DMS79 treated with DMSO at 0.1 percent for 48 hours (cell line): ENCODE data around the gene LRRC51.

Experiments used
- DNase-seq: peaks from one replicate; lab custom pipeline; 2025; lab: John Stamatoyannopoulos, UW

The LRRC51 gene

DNA sequence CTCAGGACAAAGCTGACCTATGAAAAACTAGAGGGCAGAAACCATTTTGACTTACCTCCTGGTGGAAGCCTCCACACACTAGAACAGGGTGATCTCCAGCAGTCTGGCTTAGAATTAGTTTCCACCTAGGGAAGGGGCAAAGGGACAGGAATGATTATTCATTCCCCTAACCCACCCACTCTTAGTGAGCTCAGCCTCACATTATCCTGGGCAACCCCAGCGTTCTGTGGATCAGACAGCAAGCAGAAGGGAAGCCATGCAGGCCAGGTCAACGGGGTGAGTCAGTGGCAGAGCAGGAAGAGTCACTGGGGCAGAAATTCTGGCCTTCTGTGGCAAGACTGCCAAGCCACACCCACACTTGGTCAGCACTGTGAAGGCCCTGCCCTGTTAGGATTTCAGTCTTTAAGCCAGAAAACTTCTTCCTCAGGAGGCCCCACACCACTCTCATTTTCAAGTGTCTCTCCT is 10.8 kb upstream of the LRRC51 start:
- peak; percentile 26 for DNase-seq

DNA sequence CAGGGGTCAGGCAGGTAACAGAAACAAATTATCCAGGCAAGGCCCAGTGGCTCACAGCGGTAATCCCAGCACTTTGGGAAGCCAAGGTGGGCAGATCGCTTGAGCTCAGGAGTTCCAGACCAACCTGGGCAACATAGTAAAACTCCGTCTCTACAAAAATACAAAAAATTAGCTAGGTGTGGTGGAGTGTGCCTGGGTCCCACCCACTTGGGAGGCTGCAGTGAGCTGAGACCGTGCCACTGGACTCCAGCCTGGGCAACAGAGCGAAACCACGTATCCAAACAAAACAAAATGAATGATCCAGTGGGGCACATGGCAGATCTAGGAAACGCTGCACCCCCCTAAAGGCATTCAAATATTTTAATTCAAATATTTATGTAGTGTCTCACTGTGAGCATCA is 10.2 kb upstream of the LRRC51 start:
- no peak for DNase-seq

DNA sequence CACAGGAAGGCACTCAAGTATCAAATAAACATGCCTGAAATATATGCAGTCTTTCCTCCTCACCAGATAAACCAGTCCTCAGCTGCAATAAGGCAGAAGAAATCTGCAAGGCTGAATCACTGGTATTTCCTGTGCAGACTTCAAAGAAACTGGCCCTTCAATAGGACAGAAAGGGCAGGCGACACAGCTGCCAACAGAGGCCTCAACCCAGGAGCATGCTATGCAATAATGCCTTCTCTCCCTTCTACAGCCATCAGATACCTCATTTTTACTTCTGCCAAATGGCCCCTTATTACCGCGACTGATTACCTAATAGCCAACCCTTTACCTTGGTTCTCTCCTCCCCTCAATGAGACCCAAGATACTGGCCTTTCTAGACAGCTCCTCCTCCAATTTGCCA is 8.3 kb upstream of the LRRC51 start:
- no peak for DNase-seq

- no peak for DNase-seq
Measured at GRCh38 chr11:72075109-72075508, 5.5 kb upstream of the LRRC51 start.

- DNase-seq: no peak
Measured at GRCh38 chr11:72075756-72076155, 4.9 kb upstream of the LRRC51 start.

DNA sequence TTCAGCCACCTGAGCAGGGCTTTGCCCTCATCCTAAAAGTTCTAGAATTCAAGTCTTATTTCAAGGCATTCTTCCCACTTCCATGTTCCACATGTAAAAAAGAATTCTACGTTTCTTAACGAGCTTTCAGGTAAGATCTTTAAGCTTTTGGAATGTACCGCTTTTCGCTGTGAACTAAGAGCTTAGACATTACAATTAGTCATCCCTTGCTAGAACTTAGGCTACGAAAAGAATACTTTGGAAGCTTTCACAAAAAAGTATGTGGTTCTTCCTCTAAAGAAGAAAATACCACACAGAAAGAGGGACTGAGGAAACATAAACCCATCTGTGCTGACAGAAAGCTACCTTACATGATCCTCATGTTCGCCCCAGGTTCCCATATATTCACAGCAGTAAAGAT is 2.2 kb upstream of the LRRC51 start:
- no peak for DNase-seq

- DNase-seq: peak; percentile 64
Measured at GRCh38 chr11:72079819-72080325, 778 bp upstream of the LRRC51 start.

DNA sequence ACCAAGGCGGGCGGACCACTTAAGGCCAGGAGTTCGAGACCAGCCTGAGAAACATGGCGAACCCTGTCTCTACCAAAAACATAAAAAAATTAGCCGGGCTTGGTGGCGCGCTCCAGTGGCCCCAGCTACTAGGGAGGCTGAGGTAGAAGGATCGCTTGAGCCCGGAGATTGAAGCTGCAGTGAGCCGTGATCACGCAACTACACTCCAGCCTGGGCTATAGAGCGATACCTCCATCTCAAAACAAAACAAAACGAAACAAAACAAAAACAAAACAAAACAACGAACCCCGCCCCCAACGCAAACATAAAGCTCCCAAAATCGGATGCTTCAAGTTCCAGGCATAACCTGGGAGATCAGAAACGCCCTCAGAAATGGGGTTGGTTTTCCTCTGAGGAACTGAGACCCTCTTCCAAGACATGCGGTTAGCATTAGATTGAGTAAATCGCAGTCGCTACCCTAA is 564 bp downstream of the LRRC51 start:
- DNase-seq: no peak

- DNase-seq: peak; percentile 27
Measured at GRCh38 chr11:72081821-72082453, 1.3 kb downstream of the LRRC51 start.

DNA sequence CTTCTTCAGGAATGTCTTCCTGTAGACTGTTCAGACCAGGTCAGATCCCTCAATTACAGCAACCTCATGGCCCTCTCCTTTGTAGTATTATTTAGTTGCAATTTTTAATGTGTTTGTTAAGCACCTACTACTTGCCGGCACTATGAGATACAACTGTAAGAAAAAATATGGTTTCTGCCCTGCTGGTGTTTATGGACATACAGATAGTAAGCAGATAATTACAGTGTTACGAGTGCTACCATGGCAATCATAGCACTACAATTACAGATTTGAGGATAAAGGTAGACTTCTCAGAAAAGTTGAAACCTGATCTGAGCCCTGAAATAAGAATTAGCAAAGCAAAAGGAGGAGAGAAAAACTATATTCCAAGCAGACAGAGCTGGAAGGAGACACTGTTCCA is 2.8 kb downstream of the LRRC51 start:
- no peak for DNase-seq

- DNase-seq: no peak
Measured at GRCh38 chr11:72084076-72084475, 3.4 kb downstream of the LRRC51 start.

DNA sequence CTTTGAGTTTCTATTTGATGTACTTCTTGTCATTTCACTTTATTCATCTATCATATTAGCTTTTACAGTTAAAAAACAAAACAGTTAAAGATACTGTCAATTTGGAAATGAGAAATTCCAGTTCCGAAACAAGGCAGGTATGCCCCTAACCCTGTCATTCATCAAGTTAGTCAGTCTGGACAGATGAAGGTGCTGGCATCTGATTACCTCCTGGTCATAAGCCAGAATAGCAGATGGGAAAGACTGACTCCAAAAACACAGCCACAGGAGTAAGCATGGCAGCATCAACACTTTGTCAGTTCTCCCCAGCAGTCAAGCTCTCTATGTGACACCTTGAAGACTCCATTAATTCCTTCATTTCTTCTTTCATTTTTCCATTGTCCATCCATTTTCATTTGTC is 4.3 kb downstream of the LRRC51 start:
- DNase-seq: no peak

DNA sequence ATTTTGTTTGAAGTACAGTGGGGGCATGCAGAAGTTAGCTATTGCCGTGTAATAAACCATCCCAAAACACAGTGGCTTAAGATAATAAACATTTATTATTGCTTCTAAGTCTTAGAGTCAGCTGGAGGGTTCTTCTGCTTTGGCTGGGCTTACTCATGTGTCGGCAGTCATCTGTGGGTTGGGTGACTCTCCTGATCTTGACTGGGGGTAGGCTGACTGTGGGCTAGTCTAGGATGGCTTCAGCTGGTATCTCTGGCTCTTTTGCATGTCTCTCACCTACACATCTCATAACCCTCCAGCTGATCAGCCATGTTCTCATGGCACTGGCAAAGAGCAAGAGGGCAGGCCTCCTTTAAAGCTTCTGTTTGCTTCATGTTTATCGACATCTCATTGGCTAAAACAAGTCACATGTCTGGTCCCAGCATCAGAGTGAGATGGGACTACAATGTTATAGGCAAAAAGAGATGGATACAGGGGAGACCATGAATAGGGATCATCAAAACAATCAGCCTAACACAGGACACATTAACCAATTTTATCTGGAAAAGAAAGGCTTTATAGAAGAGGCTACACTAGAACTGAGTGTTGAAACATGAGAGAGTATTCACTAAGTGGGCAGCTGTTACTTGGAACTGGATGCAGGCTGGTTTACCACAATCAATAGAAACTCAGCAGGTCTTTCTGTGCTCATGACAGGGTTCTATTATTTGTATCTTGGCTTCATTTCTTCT is 5.1 kb downstream of the LRRC51 start:
- DNase-seq: peak; percentile 50

GRCh38 chr11:72088076-72088808 is 7.6 kb downstream of the LRRC51 start:
- DNase-seq: no peak

GRCh38 chr11:72091292-72091691 is 10.6 kb downstream of the LRRC51 start:
- peak; percentile 31 for DNase-seq

- no peak for DNase-seq
Measured at GRCh38 chr11:72098741-72099140, 18.1 kb downstream of the LRRC51 start.

GRCh38 chr11:72100009-72100408 is 19.4 kb downstream of the LRRC51 start:
- DNase-seq: no peak

GRCh38 chr11:72100462-72100861 is 19.8 kb downstream of the LRRC51 start:
- no peak for DNase-seq

DNA sequence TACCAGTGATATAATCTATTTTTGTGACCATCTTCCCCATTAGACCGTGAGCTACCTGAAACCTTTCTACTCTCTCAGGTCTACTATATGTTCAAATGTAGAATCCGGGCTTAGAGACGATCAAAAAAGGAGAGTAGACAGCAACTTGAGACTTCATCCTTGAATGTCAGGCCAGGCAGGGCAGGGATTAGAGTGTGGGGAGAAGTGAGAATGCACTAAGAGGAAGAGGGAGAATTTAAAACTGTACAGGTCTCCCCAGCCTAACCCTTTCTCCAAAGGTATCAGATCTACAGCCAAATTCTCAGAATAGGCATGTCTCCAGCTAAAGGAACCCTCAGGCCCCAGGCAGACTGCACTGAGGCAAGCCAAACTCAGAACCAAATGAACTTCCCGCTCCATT is 21.5 kb downstream of the LRRC51 start:
- DNase-seq: no peak

GRCh38 chr11:72102631-72102945 is 21.9 kb downstream of the LRRC51 start:
- DNase-seq: no peak

- peak; percentile 99 for DNase-seq
Measured at GRCh38 chr11:72102946-72103753, 22.5 kb downstream of the LRRC51 start, which contains the start of gene LAMTOR1. TSS of gene LAMTOR1 (minus strand) at chr11:72103297. CDS start at chr11:72103224, 73 bp downstream.

DNA sequence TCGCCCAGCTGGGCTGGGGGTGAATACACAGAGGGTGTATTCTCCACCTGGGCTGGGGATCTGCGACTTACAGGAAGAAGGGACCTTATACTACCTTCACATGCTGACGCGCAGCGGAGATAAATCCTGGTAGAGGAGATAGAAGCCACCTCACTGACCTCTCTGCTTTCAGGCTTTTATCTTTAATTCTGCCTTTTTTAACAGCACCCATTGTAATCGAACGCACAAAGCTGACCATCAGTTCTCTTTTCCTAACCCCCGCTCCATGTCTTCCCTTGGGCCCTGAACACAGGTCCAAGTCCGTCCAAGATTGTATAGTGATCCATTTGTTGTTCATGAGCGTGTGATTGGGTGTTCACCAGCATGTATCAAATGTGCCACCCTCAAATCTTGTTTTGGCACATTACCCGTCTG is 23.1 kb downstream of the LRRC51 start:
- DNase-seq: no peak
